Gastroesophageal sphincter (tissue), 3 donors: ENCODE measurements around the gene TBC1D5.

ENCODE experiments used
- POLR2A ChIP-seq, 2 donors: fragments of 450-650 bp; IDR thresholded peaks; one replicate each; pipeline ENCODE4 v1.6.1; 2017; ENCODE audit warnings: antibody characterized with exemption in 2 of 2, mild to moderate bottlenecking in 2 of 2, moderate library complexity in 1 of 2
- POLR2AphosphoS5 ChIP-seq: sonication (generic); formaldehyde crosslinking; IDR thresholded peaks from one replicate; pipeline ENCODE4 v1.6.1; 2017; ENCODE audit warnings: antibody characterized with exemption
- TF ChIP-seq, protein P1 (sequence below), 4 experiments: fragments of 200-600 bp in 2 of 4; fragments of 450-650 bp in 2 of 4; sonication (generic) in 1 of 4; IDR thresholded peaks; one replicate each; pipeline ENCODE4 v1.5.1; 2017 to 2019; ENCODE audit warnings: antibody characterized with exemption in 4 of 4, mild to moderate bottlenecking in 2 of 4, moderate library complexity in 2 of 4

DNA sequence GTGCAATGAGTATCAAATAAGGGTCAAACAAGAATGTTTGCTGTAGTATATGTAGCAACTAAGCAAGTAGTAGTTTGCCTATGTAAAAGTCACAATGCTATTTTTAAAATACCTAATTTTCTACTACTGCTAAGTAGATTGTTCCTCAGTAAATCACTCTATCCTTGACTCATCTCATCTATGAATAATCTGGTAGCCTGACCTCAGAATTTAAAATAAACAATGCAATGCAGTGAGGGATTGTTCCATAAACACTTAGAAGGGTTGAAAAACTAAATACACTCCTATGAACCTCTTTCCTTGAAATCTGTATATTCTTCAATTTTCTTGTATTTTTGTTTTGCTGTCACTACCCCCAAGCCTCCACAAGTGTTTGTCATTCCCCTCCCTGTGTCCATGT, 253.3 kb downstream of the TBC1D5 start:
- TF ChIP-seq, protein P1, sequence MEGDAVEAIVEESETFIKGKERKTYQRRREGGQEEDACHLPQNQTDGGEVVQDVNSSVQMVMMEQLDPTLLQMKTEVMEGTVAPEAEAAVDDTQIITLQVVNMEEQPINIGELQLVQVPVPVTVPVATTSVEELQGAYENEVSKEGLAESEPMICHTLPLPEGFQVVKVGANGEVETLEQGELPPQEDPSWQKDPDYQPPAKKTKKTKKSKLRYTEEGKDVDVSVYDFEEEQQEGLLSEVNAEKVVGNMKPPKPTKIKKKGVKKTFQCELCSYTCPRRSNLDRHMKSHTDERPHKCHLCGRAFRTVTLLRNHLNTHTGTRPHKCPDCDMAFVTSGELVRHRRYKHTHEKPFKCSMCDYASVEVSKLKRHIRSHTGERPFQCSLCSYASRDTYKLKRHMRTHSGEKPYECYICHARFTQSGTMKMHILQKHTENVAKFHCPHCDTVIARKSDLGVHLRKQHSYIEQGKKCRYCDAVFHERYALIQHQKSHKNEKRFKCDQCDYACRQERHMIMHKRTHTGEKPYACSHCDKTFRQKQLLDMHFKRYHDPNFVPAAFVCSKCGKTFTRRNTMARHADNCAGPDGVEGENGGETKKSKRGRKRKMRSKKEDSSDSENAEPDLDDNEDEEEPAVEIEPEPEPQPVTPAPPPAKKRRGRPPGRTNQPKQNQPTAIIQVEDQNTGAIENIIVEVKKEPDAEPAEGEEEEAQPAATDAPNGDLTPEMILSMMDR (IDR thresholded peaks at IDR 0.05): no peak
- TF ChIP-seq POLR2AphosphoS5 (no peak), POLR2A (IDR thresholded peaks at IDR 0.05) (no peak)
